ENCODE results near the gene TBC1D21. TPM values are rescaled to one million over a fixed set of nuclear protein-coding genes. Genes with fewer than 3 reads are reported as not detected.

Gene TBC1D21
- polyA plus RNA-seq, 3 donors = not detected

DNA sequence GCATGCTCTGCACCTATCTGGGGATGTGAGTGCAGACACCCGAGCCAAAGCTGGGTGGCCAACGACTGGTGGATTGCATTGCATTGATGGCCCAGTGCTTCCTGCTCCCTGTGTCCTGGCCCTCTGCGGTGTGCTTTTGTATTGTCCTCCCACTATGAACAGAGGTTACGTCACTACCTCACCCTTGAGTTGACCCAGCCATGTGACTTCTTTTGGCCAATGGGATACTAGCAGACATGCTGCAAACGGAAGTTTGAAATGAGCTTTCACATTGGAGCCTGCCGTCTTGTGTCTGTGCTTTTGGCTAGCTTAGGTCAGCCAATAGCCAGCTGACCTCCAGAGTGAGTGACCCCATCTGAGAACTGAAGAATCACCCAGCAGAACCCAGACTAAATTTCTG, 15.3 kb upstream of the TBC1D21 start:
- DNase-seq (ENCODE audit: low read depth in 3 of 3, low spot score in 2 of 3) = no peak

DNA sequence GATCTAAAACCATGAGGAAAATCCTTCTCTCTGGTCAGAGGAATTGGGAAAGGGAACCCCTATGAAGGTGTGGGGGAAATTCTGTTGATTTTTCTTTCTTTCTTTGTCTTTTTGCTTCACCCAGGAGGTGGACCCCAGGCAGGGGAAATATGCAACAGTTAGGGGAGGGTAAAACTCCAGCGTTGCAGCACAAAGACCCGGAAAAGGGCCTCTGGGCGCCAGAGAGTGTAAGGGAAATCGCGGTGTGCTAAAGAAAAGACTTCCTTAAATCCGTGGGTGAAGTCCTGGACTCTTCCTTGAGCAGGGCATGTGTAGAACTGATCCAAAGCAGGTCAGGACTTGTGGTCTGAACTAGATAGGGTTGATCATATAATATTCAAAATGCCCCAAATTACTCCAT, 11.1 kb upstream of the TBC1D21 start:
- DNase-seq (ENCODE audit: low read depth in 3 of 3, low spot score in 2 of 3) = no peak

DNA sequence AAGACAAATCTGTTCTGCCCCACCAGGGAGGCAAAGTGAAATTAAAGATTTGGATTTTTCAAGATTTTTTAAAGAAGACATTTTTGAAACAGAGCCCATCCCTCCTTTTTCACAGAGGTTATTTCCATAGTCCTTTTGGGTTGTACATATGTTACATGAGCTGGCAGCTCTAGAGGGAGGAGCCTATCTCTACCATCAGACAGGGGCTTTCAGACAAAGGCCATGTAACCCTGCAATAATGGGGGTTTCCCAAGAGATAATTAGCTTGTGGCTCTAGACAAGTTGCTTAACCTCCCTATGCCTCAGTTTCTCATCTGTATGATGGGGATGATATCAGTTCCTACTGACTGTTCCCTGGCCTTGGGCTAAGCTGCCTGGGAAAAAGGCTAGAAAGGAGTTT, 8.0 kb upstream of the TBC1D21 start:
- no peak for DNase-seq (ENCODE audit: low read depth in 3 of 3, low spot score in 2 of 3)

DNA sequence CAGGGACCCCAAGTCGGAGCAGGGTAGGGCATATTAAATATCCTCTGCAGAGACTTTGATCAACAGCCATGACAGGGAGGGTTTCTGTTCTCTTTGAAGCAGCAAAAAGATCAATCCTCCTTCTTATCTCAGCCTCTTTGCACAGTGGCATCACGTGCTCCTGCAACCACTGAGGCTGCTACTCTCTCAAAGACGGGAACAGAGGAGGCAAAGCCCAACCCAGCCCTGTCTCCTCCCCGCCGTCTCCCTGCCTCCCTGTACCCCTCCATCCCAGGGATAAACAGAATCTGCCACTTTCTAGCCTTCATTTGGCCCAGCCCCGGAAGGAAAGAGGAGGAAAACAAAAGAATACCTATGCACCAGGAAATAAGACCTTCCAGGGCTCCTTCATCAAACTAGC, 7.5 kb upstream of the TBC1D21 start:
- DNase-seq (ENCODE audit: low read depth in 3 of 3, low spot score in 2 of 3) = no peak

DNA sequence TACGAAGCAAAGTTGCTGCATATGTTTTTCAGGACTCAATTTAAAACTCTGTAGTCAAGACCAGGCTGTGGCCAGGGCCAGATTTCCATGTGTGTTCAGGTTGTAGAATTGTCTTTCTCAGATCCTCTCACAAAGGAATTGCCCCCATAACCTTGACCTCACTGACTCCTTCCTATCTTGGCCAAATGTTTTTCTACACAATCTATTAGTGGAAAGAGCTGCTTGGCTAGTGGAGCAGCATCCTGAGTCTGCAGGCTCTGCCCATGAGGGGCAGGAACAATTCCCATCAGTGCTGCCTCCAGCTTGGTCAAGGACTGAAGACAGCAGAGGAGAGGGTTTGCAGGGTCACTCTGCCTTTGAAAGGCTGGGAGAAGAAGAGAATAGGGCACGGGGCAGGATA, 6.9 kb upstream of the TBC1D21 start:
- DNase-seq (ENCODE audit: low read depth in 3 of 3, low spot score in 2 of 3) = no peak

DNA sequence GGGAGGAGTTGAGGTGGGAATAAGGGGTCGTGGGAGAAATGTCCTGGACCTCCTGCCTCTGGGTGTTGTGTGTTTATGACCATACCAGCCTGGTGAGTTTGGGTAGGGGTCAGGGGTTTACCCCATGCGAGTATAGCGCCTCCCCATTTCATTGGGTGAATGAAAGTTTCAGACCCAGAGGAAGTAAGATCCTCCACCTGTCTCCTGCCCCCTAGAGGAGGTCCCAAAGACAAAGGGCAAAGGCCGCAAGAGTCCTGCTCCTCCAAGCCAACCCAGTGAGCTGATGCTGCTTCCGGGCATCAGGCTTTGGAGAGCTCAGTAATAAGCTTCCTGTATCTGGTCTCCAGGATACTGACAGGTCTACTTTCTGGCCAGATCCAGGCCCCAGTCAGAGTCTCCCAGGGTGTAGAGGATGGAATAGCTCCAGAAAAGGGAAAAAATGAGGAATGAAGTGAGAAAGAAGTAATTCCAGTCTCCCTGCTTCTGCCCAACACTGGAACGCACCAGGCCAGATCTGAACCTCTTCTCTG, 6.4 kb upstream of the TBC1D21 start:
- no peak for DNase-seq (ENCODE audit: low read depth in 3 of 3, low spot score in 2 of 3)

DNA sequence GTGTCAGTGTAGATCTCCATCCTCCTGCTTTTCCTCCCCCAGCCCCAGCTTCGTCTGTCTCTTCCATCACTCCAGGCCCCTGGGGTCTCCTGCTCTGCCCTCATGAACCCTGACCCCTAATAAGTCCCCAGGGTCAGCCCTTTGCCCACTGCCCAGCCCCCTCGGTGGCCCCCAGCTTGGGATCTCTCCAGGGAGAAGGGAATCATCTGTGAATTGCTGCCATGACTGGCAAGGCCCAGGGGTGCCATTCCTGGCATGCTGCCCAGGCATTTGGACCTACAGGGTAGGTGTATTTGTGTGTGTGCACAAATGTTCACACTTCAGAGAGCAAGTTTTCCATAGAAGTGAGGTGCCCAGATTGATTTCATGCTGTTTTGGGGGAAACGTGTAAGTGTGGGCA, 5.9 kb upstream of the TBC1D21 start:
- DNase-seq (ENCODE audit: low read depth in 3 of 3, low spot score in 2 of 3) = no peak

DNA sequence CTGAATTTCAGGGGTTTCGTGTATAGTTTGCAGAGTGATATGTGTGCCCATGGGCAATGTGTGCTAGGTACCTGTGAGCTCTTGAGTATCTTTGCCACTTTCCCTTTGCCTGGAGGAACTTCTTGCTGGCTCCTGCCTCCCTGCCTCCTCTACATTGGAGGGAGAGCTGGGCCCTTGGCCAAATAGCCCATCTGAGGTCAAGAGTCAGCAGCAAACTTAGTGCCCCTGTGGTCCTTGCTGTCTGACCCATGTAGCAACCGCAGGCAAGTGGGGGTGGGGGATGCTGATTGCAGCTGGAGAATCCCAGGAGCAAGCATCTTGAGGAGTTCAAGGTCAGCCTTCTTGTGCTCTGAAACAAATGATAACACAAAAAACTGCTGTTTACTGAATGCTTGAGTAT, 5.4 kb upstream of the TBC1D21 start:
- DNase-seq (ENCODE audit: low read depth in 3 of 3, low spot score in 2 of 3) = no peak

DNA sequence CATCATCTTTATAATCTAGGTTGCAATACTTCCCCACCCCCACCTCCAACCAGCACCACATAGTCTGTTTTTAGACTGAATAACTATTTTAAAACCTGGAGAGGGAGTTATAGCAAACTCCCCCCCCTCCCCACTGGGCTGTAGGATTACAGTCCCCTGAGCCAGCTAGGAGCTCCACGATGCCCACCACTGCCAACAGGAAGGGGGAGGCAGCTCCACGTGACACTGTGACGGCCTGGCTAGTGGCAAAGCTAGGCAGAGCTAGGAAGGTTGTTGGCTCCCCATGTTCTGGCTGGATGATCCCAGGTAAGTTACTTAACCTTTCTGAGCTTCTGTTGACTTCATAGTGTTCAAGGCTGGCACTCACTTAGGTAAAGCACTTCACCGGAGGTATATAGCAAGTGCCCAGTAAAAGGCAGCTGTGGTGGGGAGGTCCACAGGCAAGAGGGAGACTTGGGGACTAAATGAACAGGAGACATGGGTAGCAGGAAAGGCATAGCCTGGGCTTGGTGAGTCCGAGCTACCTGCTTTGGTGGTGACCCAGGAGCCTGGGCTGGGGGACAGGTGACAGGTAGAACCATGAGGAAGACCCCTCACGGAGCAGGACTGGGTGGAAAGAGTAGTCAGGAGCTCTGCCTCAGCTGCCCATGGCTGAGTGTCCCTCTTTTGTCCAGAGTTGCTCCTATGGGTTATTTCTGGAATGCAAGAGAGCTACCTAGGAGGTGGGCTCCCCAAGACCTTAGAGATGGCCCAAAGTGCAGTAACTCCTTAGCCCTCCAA, 4.0 kb upstream of the TBC1D21 start:
- no peak for DNase-seq (ENCODE audit: low read depth in 3 of 3, low spot score in 2 of 3)

DNA sequence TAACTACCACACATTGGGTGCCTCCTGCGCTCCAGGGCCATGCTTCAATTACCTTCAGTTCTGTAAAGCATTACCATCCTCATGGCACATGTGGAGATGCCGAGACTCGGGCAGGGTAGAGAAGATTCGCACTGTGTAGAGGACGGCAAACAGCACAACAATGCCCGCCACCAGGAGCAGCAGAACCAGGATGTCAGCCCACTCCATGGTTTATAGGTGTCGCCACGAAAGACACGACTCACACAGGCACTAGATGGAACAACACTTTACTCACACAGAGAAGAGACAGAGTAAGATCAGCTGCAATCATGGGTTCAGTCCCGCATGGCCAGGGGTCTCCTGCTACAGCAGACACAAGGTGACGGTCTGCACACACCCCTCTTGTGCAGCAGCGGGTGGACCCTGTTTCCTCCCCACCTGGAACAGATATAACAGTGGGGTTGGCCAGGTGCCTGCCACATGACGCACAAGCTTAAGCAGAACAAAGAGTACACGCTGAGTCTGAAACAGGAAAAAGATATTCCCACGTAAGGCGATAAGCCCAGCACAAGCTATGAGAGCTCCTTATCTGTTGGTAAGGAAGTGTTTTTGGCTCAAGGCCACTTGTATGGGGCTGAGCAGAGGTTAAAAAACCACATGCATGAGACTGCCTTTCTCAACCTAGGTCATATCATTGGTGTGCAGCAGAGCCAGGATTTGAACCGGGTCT, 2.5 kb upstream of the TBC1D21 start:
- DNase-seq (ENCODE audit: low read depth in 3 of 3, low spot score in 2 of 3) = no peak

DNA sequence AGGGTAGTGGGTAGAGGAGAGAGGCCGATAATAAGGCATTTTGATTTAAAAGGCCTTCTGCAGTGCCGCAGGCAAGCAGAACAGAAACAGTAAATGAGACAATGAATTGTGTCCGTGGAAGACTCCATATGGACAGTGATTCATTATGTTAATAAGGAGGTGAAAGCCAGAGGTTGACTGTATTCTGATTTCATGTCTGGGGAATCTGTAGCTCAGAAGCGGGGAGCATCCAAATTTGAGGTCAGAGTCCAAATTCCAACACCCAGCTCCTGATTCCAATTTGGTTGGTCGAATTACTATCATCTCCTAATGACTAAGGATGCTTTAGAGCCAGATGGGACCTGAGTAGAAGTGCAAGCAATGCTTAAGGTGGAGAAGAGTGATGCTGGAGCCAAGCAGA, 1.0 kb upstream of the TBC1D21 start:
- no peak for DNase-seq (ENCODE audit: low read depth in 3 of 3, low spot score in 2 of 3)

DNA sequence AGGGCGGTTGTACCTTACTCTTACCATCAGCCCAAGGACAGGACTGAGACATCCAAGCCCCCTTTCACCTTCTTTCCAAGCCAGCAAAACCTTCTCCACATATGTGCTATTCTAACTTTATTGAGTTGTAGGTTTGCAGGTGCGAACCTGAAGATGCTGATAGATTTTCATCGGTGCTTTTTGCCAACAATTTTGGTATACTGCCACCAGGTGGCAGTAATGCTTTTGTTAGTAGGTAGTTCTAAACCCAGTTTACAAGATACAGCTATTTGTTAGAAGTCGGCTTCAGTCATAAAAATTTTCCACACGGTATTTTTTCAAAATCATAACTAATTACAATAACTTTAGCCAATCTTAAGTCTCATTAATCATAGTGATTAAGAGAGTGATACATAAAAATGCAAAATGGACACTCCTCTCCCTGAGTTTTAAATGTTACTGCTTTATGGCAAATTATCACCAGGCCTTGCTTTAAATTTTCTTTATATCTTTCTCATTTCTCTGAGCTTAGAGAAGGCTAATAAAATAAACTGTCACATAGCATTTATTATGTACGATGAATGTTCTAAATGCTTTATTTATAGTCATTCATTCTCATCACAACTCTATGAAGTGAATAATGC, 636 bp downstream of the TBC1D21 start:
- peak; percentile 15 to 31 (median 18) for DNase-seq (ENCODE audit: low read depth in 3 of 3, low spot score in 2 of 3)

DNA sequence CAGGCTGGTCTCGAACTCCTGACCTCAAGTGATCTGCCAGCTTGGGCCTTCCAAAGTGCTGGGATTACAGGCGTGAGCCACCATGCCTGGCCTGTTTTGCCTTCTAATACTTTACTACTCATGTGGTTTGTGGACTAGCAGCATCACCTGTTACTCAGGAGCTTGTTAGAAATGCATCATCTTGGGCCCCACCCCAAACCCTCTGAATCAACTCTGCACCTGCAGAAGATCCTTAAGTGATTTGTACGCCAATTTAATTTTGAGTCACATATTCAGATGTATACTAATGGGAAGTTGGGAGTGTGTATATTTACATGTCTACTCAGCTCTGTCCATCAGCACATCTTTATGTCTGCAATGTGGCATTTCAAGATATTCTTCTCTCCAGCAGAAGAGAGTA, 6.1 kb downstream of the TBC1D21 start:
- no peak for DNase-seq (ENCODE audit: low read depth in 3 of 3, low spot score in 2 of 3)

DNA sequence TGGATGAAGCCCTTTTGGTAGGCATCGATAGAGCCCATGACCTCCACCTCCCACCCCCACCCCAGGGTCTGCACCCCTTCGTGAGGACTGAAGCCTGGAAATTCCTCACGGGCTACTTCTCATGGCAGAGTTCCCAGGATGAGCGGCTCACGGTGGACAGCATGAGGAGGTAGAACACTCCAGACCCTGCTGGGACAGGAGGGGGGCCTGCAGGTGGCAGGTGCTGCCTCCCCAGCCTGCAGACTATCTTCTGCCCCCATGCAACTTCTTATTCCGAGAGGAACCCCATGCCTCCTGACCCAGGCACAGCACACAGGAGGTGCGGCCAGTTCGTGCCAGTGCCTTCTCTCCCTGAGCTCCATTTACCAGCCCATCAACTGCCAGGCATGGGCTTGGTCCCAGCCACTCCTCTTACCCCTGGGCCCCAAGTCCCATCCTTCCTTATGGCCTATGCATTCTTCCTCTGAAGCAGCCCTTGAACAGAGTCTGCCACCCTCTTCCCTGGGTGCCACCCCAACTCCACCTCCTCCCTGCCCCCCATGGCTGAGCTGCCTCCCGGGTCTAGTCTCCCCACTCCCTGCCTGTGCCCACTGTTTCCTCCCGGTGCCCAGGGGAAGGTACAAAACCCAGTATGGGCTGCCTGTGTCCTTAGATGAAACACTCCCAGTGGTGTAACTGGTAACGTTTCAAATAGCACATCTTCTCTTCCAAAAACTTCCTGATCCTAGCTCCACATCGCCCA, 8.4 kb downstream of the TBC1D21 start:
- no peak for DNase-seq (ENCODE audit: low read depth in 3 of 3, low spot score in 2 of 3)

DNA sequence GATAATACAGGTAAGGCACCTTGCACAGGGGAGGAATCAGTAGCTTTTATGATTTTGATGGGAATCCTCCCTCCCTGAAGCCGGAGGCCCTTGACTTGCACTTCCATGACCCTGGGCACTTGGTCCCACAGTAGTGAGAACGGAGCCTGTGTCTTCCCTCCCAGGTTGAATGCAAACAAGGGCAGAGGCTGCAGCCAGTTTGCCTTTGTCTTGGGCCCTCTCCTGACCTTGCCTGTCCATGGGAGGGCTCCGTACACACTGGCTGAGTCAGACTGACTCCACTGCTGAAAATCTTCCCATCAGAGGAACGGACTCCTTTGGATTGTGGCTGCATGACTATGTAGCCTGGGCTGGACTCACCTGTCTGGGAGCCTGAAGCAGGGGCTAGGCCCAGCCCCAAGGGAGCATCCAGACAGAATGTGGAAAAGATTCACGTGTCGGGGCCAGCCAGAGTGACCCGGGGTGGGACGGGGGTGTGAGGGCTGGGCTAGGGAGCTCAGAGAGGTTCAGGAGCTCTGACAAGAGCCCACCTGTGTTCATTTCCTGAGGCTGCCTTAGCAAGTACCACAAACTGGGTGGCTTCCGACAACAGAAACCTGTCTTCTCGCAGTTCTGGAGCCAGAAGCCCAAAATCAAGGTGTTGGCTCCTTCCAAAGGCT, 9.5 kb downstream of the TBC1D21 start:
- no peak for DNase-seq (ENCODE audit: low read depth in 3 of 3, low spot score in 2 of 3)

DNA sequence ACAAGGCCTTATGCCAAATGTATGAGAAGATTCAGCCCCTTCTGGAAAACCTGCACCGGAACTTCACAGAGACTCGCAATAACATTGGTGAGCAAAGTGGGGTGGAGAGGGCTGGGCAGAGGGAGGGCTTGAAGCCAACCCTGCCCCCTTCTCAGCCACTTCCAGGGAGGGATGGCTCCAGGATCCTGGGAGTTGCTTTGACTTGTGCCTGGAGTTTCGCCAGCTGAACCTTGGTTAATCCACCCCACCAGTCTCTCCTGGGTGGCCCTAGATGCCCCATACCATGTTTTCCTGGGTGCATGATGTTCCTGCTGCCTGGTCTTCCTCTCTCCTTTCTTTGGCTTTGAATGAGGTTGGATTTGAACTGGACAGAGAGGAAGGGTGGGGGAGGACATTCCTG, 10.8 kb downstream of the TBC1D21 start:
- no peak for DNase-seq (ENCODE audit: low read depth in 3 of 3, low spot score in 2 of 3)

DNA sequence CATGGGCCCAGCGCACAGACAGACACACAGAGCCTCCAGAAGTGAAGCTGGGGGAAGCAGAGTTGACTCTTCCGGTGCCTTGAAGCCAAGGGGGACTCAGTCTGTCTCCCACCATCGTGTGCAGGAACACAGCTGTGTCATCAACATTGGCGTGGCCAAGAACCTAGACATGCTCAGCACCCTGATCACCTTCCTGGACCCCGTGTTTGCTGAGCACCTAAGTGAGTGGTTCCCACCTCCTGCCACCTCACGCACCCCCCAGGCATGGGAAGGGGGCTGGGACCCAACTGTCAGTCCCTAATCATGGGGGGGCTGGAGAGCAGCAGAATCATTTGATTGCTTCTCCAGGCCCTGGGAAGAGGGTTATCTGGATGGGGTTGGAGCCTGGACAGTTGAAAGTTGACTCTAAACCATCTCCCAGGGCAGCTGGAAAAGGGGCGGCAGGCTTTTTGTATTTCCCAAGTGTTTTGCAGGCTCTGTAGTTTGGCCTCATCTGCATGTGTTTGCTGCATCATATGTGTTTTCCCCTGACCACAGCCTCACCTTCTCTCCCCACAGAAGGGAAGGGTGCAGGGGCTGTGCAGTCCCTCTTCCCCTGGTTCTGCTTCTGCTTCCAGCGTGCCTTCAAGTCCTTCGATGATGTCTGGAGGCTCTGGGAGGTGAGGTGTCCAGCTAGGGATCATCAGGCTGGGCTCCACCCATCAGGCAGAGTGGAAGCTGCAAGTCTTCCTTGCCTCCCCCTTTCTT, 12.8 kb downstream of the TBC1D21 start:
- no peak for DNase-seq (ENCODE audit: low read depth in 3 of 3, low spot score in 2 of 3)

DNA sequence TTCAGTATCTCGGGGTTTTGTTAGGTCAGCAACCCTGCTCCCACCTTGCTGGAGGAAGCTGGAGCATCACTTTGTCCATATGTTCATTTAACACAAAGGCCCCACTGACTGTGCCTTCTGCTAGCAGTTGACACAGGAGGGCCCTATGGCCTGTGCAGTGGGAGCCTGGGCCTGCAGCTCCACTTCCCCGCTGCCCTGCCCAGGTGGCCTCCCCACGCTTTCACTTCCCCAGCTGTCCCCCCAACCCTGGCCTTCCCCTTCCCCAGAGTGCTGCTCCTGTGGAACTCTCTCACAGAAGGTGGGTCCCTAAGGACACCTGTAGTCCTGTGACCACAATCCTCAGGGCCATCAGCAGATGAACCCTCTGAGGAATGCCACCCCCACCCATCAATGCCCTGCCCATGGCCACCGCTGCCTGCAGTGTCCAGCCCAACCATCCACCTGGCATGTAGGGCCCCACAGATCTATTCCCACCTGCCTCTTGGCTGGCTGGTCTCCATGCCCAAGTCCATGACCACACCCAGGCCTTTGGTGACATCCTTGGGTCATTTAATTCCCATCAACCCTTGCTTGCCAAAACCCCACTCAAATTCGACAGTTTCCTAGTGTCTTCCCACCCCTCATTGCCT, 13.5 kb downstream of the TBC1D21 start:
- no peak for DNase-seq (ENCODE audit: low read depth in 3 of 3, low spot score in 2 of 3)

DNA sequence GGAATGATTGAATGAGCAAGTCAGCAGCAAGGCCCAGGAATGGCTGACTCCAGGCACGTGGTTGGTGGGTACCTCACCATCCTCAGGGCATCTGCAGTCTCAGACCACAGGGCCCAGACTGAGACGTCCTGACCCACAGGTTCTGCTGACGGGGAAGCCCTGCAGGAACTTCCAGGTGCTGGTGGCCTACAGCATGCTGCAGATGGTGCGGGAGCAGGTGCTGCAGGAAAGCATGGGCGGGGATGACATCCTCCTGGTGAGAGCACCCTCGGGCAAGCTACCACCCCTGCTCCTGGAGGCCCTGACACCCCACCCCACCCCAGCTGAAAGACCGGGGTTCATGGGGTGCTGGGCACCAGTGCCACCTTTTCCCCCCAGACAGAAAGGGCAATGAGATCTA, 14.1 kb downstream of the TBC1D21 start:
- DNase-seq (ENCODE audit: low read depth in 3 of 3, low spot score in 2 of 3) = no peak
